B cell (primary cell): Measurements from ENCODE around the gene GNB1. TPM values are rescaled to one million over a fixed set of nuclear protein-coding genes. Genes with fewer than 3 reads are reported as not detected.
A peak's percentile ranks its signal among the peaks of the same experiment; 100 is the strongest.

ENCODE experiments used
- ATAC-seq: fragments of 200-7000 bp; cut with Tn5 transposase; one replicate; pipeline ENCODE4 v1.10.0; 2021; ENCODE audit warnings: low read depth, mild to moderate bottlenecking, moderate number of reproducible peaks, moderate library complexity
- CTCF ChIA-PET: fragments of 350-600 bp; sonication (Branson Sonifier 250); formaldehyde crosslinking; loops from one replicate; lab custom pipeline; 2021; ENCODE audit warnings: antibody characterized with exemption, inconsistent platforms; lab: Charles Lee
- POLR2A ChIA-PET: fragments of 350-600 bp; sonication (Branson Sonifier 250); formaldehyde crosslinking; loops from one replicate; lab custom pipeline; 2021; ENCODE audit warnings: antibody characterized with exemption; lab: Charles Lee
- DNase-seq: peaks from one replicate; pipeline ENCODE4 v3.0.0; 2013
- H2AFZ ChIP-seq: 2 replicates; pipeline ENCODE4 v1.6.1; 2012; ENCODE audit warnings: mild to moderate bottlenecking, low read depth, low read length; ENCODE audit not compliant: insufficient read depth, poor library complexity, severe bottlenecking
- H3K27ac ChIP-seq, 2 donors: 1 replicate in 1 of 2; 2 replicates in 1 of 2; pipeline ENCODE4 v1.5.1; 2012 to 2013; ENCODE audit warnings: low read length in 2 of 2, mild to moderate bottlenecking in 2 of 2, moderate library complexity in 1 of 2
- H3K27me3 ChIP-seq, 4 experiments: fragments of 200-600 bp in 1 of 4; sonication (generic) in 1 of 4; replicated peaks in 1 of 4; 1 replicate in 2 of 4; 2 replicates in 2 of 4; pipeline versions ENCODE4 v1.6.1 to v1.7.0; 2013 to 2016; ENCODE audit warnings: low read length in 3 of 4, mild to moderate bottlenecking in 2 of 4, mixed read lengths in 1 of 4, moderate library complexity in 1 of 4; ENCODE audit not compliant: insufficient read depth in 4 of 4, control insufficient read depth in 3 of 4; ENCODE audit errors: control extremely low read depth in 1 of 4
- H3K36me3 ChIP-seq, 2 experiments: replicated peaks in 1 of 2; 1 replicate in 1 of 2; 2 replicates in 1 of 2; pipeline versions ENCODE4 v1.6.1 to v1.7.1; 2013; ENCODE audit warnings: low read length in 1 of 2; ENCODE audit not compliant: insufficient read depth in 2 of 2, control insufficient read depth in 1 of 2; ENCODE audit errors: control extremely low read depth in 1 of 2, extremely low read depth in 1 of 2
- H3K4me1 ChIP-seq, 2 donors: fragments of 200-600 bp in 1 of 2; sonication (generic) in 1 of 2; 1 replicate in 1 of 2; 2 replicates in 1 of 2; pipeline versions ENCODE4 v1.5.1 to v1.6.1; 2013 to 2017; ENCODE audit warnings: low read length in 2 of 2; ENCODE audit not compliant: control insufficient read depth in 2 of 2, insufficient read depth in 2 of 2
- H3K4me2 ChIP-seq: replicated peaks from 2 replicates; pipeline ENCODE3; 2012; ENCODE audit warnings: mild to moderate bottlenecking, low read depth, low read length; ENCODE audit not compliant: poor library complexity, severe bottlenecking
- H3K4me3 ChIP-seq, 5 experiments: fragments of 200-600 bp in 1 of 5; sonication (generic) in 1 of 5; 1 replicate in 3 of 5; 2 replicates in 2 of 5; pipeline versions ENCODE4 v1.5.1 to v1.7.0; 2011 to 2016; ENCODE audit warnings: low read length in 4 of 5, mild to moderate bottlenecking in 4 of 5, low read depth in 2 of 5, control low read depth in 1 of 5, moderate library complexity in 1 of 5; ENCODE audit not compliant: insufficient read depth in 1 of 5; ENCODE audit errors: control extremely low read depth in 1 of 5, extremely low read depth in 1 of 5
- H3K79me2 ChIP-seq: fragments of 200-600 bp; sonication (generic); one replicate; pipeline ENCODE4 v1.6.0; 2016; ENCODE audit warnings: low read length; ENCODE audit not compliant: control insufficient read depth, insufficient read depth
- H3K9ac ChIP-seq: fragments of 200-600 bp; sonication (generic); 2 replicates; pipeline ENCODE4 v1.6.1; 2017; ENCODE audit warnings: mild to moderate bottlenecking, low read length, moderate library complexity
- H3K9me3 ChIP-seq, 3 donors: one replicate each; pipeline versions ENCODE4 v1.6.1 to v1.7.1; 2013; ENCODE audit warnings: low read length in 2 of 3; ENCODE audit not compliant: control insufficient read depth in 2 of 3, insufficient read depth in 1 of 3; ENCODE audit errors: control extremely low read depth in 1 of 3
- H4K20me1 ChIP-seq: 2 replicates; pipeline ENCODE4 v1.6.0; 2012; ENCODE audit warnings: mild to moderate bottlenecking, low read length; ENCODE audit not compliant: insufficient read depth, control insufficient read depth, poor library complexity, severe bottlenecking
- H3K27ac Mint-ChIP-seq: one replicate; pipeline ENCODE4 v1.8.0; 2021; ENCODE audit warnings: mixed read lengths
- H3K27me3 Mint-ChIP-seq: one replicate; pipeline ENCODE4 v1.8.0; 2021; ENCODE audit warnings: mixed read lengths
- H3K4me1 Mint-ChIP-seq: one replicate; pipeline ENCODE4 v1.8.0; 2021; ENCODE audit warnings: mixed read lengths
- H3K4me3 Mint-ChIP-seq: one replicate; pipeline ENCODE4 v1.8.0; 2021; ENCODE audit warnings: mixed read lengths
- H3K9me3 Mint-ChIP-seq: one replicate; pipeline ENCODE4 v1.8.0; 2022; ENCODE audit warnings: mixed read lengths; ENCODE audit not compliant: insufficient read depth
- CTCF ChIP-seq: fragments of 200-600 bp; IDR thresholded peaks from one replicate; pipeline ENCODE4 v1.8.0; 2022; ENCODE audit warnings: antibody characterized with exemption, mild to moderate bottlenecking
- EZH2 ChIP-seq: IDR thresholded peaks from 2 replicates; pipeline ENCODE4 v1.6.1; 2012; ENCODE audit warnings: borderline replicate concordance, low read depth, mild to moderate bottlenecking, moderate library complexity, low read length; ENCODE audit not compliant: insufficient read depth, poor library complexity, severe bottlenecking
- WGBS: methylation state at CpG from one replicate; pipeline ENCODE4 v1.1.5; 2013; ENCODE audit warnings: missing lambda C conversion rate; ENCODE audit not compliant: insufficient coverage; 5-methylcytosine and 5-hydroxymethylcytosine counted together
- intact Hi-C: fragments of 100-400 bp; cut with micrococcal nuclease; formaldehyde crosslinking; loops from one replicate; pipeline ENCODE4 v1.10.0; 2022
- polyA plus RNA-seq: library from polyadenylated mRNA; depleted of rRNA; stranded (reverse); fragments of >200 nt; gene quantifications from 2 replicates; pipeline ENCODE4 v1.2.3, GENCODE V29; 2012
- total RNA-seq, 2 donors: library from RNA; stranded (reverse); fragments of 120-200 nt in 1 of 2; gene quantifications; 1 replicate in 1 of 2; 2 replicates in 1 of 2; pipeline versions ENCODE4 v1.2.3 to v1.2.4, GENCODE V29; 2013 to 2022

GNB1 gene
- total and polyA plus RNA-seq, 2 donors (not counting 1 experiment from before 2014, with no cell fraction given) = 249 to 269 TPM

- no peak overlapping the region for H3K27ac Mint-ChIP-seq
- Histone ChIP-seq H3K9ac (no peak overlapping the region), H3K4me1 (peaks cover 17 to 27% of the 10 kb centered on the region in 2 donors), H3K79me2 (peaks cover 19% of the 10 kb centered on the region), H2AFZ (no peak overlapping the region), H3K27ac (no peak overlapping the region), H3K9me3 (peaks cover 0 to 10% (median 0%) of the 10 kb centered on the region in 3 donors), H3K4me3 (no peak overlapping the region), H4K20me1 (no peaks in the 10 kb centered on the region), H3K36me3 (no peaks in the 10 kb centered on the region), H3K4me2 (no peak overlapping the region), H3K27me3 (peaks cover 0 to 2% (median 0%) of the 10 kb centered on the region in 4 experiments)
- 94% methylated on average over 11 of the region's 13 CpGs for WGBS
- peaks cover 4% of the 10 kb centered on the region for H3K27me3 Mint-ChIP-seq
- H3K4me1 Mint-ChIP-seq = peaks cover 17% of the 10 kb centered on the region
- ATAC-seq = no peak
- DNase-seq = peak; percentile 26
- intact Hi-C loops = no loop called here
- TF ChIP-seq CTCF (no peak), EZH2 (no peak)
- ChIA-PET POLR2A (interaction anchor here (0.6 kb wide), 2 partner anchors 12 to 541 kb away, joined by 4 to 7 read pairs; no protein-coding TSS in a partner anchor), CTCF (no interaction called here)
- peak overlapping the region; percentile 53 for H3K4me3 Mint-ChIP-seq
- no peaks in the 10 kb centered on the region for H3K9me3 Mint-ChIP-seq
Observed at GRCh38 chr1:1911350-1912041, 20.6 kb upstream of the GNB1 start.

- no peaks in the 10 kb centered on the region for H3K9me3 Mint-ChIP-seq
- peaks cover 4% of the 10 kb centered on the region for H3K27me3 Mint-ChIP-seq
- Histone ChIP-seq H3K4me1 (peaks cover 23 to 34% of the 10 kb centered on the region in 2 donors), H4K20me1 (no peaks in the 10 kb centered on the region), H3K9me3 (peaks cover 0 to 8% (median 0%) of the 10 kb centered on the region in 3 donors), H3K79me2 (peaks cover 26% of the 10 kb centered on the region), H3K36me3 (no peaks in the 10 kb centered on the region), H3K9ac (no peak overlapping the region), H3K4me2 (no peak overlapping the region), H2AFZ (no peak overlapping the region), H3K27me3 (no peaks in the 10 kb centered on the region), H3K27ac (no peak overlapping the region), H3K4me3 (no peak overlapping the region)
- peak; percentile 33 for DNase-seq
- no peak for TF ChIP-seq EZH2
- TF ChIP-seq CTCF = no peak
- intact Hi-C loops = no loop called here
- peak overlapping the region; percentile 84 for H3K4me3 Mint-ChIP-seq
- peaks cover 23% of the 10 kb centered on the region for H3K4me1 Mint-ChIP-seq
- no peak overlapping the region for H3K27ac Mint-ChIP-seq
- WGBS = 97% methylated on average over 22 of the region's 22 CpGs
- CTCF ChIA-PET = interaction anchor here (0.5 to 1.6 kb wide), 2 partner anchors 8 to 512 kb away, joined by 3 to 6 read pairs; partner anchors contain the start of genes CCNL2 and TMEM52
- no peak for ATAC-seq
- POLR2A ChIA-PET = no interaction called here
Observed at GRCh38 chr1:1910651-1911331, 19.9 kb upstream of the GNB1 start.
